HG03064 (cell line): Measurements from ENCODE around the gene PPP2R5C.
A peak's percentile ranks its signal among the peaks of the same experiment; 100 is the strongest.
"Not testable (repeated sequence)": the region's sequence is repeated elsewhere in the genome, so short reads cannot be mapped to it uniquely, and the experiment has no call there.

Experiments
- ATAC-seq: cut with Tn5 transposase; IDR thresholded peaks from one replicate; pipeline ENCODE4 v1.9.1; 2021; ENCODE audit warnings: low read depth; ENCODE audit not compliant: unreplicated experiment

The PPP2R5C gene

GRCh38 chr14:101775826-101776225 lies 14.3 kb downstream of the PPP2R5C start:
- ATAC-seq: no peak

- no peak for ATAC-seq
Measured at GRCh38 chr14:101776344-101776743, 14.8 kb downstream of the PPP2R5C start.

GRCh38 chr14:101780390-101780789 lies 18.9 kb downstream of the PPP2R5C start:
- no peak for ATAC-seq

GRCh38 chr14:101780887-101781239 lies 19.4 kb downstream of the PPP2R5C start:
- no peak for ATAC-seq

- ATAC-seq: no peak
Measured at GRCh38 chr14:101781240-101782061, 19.9 kb downstream of the PPP2R5C start.

GRCh38 chr14:101783260-101784016 lies 21.9 kb downstream of the PPP2R5C start:
- ATAC-seq: no peak

GRCh38 chr14:101784631-101785030 lies 23.1 kb downstream of the PPP2R5C start:
- ATAC-seq: no peak

GRCh38 chr14:101788016-101788635 lies 26.6 kb downstream of the PPP2R5C start:
- ATAC-seq: no peak

- no peak for ATAC-seq
Measured at GRCh38 chr14:101789222-101789621, 27.7 kb downstream of the PPP2R5C start.

GRCh38 chr14:101790232-101790631 lies 28.7 kb downstream of the PPP2R5C start:
- ATAC-seq: no peak

GRCh38 chr14:101791919-101792572 lies 30.5 kb downstream of the PPP2R5C start:
- no peak for ATAC-seq

GRCh38 chr14:101796016-101796415 lies 34.5 kb downstream of the PPP2R5C start:
- ATAC-seq: no peak

- no peak for ATAC-seq
Measured at GRCh38 chr14:101796479-101796878, 35.0 kb downstream of the PPP2R5C start.

GRCh38 chr14:101797856-101798255 lies 36.3 kb downstream of the PPP2R5C start:
- ATAC-seq: no peak

- ATAC-seq: not testable (repeated sequence)
Measured at GRCh38 chr14:101804373-101804772, 42.9 kb downstream of the PPP2R5C start.

GRCh38 chr14:101806252-101806651 lies 44.7 kb downstream of the PPP2R5C start:
- not testable (repeated sequence) for ATAC-seq

GRCh38 chr14:101808020-101808641 lies 46.6 kb downstream of the PPP2R5C start:
- no peak for ATAC-seq

GRCh38 chr14:101808894-101809670 lies 47.6 kb downstream of the PPP2R5C start:
- no peak for ATAC-seq

- peak; percentile 73 for ATAC-seq
Measured at GRCh38 chr14:101809671-101810514, 48.4 kb downstream of the PPP2R5C start.
